Measurements from ENCODE around the gene ERLIN1.

The ERLIN1 gene

DNA sequence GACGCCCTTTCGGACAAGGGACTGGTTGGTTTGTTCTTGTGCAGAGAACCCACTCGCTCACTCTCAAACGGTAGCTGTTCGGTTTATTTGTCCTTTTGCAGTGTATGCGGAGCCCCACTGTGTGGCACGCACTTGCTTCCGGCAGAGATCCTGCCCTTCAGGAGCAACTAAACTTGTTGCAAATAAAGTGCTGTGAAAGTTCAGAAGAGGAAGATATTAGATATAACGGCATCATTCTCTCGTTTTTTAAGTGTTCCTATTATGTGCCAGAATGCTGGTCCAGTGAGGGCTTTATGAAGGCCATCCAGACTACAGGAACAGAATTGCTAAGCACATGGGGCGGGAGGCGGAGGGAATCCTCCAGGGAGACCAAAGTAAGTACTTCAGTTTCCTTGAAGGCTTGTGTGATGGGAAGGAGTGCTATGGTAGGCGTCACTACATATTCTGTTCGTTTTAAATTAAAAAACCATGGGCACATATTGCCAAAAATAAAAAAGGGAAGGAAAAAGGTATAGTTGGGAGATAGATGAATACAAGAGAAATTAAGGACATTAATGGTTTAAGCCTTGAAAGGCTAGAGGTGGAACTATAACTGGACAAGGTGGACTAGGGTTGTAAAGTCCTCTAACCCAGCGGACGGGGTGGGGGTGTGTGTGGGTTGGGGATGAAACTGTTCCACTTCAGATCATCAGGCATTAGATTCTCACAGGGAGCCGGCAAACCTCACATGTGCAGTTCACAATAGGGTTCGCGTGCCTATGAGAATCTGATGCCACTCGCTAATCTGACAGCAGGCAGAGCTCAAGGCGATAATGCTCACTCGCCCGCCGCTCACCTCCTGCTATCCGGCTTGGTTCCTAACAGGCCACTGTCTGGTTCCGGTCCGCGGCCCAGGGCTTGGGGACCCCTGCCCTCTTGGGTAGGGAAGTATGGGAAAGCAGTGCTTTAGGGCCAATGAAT, 704 bp upstream of the ERLIN1 start:
- in situ Hi-C loops (cut with MboI; ENCODE audit: low pct_unique_long_range_greater_than_20kb, low sequenced_read_pairs, unreplicated experiment): no loop called here
- no peak for DNase-seq (ENCODE audit: low spot score)
- no peak for TF ChIP-seq CTCF (IDR thresholded peaks at IDR 0.05; ENCODE audit: extremely low read depth, insufficient read depth, missing control alignments)

DNA sequence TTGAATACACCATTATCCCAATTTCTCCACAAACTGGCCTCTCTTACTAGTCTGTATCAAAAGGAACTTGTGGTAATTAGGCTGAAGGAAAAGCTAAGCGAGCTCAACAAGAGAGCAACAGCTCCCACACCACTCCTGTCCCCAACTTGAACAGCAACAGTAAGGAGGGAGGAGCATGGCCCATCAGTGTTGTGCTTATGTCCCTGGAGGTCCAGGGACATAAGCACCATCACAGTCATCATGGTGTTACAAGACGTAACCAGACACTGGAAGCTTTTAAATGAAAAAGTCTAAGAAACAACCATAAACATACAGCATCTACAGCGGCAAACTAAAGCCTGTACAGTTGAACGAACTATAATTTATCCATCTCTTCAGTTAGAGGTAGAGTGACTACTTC, 989 bp downstream of the ERLIN1 start:
- DNase-seq (ENCODE audit: low spot score): peak; percentile 41
- in situ Hi-C loops (cut with MboI; ENCODE audit: low pct_unique_long_range_greater_than_20kb, low sequenced_read_pairs, unreplicated experiment): no loop called here
- no peak for TF ChIP-seq CTCF (IDR thresholded peaks at IDR 0.05; ENCODE audit: extremely low read depth, insufficient read depth, missing control alignments)

GRCh38 chr10:100184426-100184825, 1.4 kb downstream of the ERLIN1 start:
- TF ChIP-seq CTCF (IDR thresholded peaks at IDR 0.05; ENCODE audit: extremely low read depth, insufficient read depth, missing control alignments): no peak
- no peak for DNase-seq (ENCODE audit: low spot score)
- in situ Hi-C loops (cut with MboI; ENCODE audit: low pct_unique_long_range_greater_than_20kb, low sequenced_read_pairs, unreplicated experiment): no loop called here

GRCh38 chr10:100183481-100183880, 2.3 kb downstream of the ERLIN1 start:
- in situ Hi-C loops (cut with MboI; ENCODE audit: low pct_unique_long_range_greater_than_20kb, low sequenced_read_pairs, unreplicated experiment): no loop called here
- DNase-seq (ENCODE audit: low spot score): no peak
- TF ChIP-seq CTCF (IDR thresholded peaks at IDR 0.05; ENCODE audit: extremely low read depth, insufficient read depth, missing control alignments): no peak

DNA sequence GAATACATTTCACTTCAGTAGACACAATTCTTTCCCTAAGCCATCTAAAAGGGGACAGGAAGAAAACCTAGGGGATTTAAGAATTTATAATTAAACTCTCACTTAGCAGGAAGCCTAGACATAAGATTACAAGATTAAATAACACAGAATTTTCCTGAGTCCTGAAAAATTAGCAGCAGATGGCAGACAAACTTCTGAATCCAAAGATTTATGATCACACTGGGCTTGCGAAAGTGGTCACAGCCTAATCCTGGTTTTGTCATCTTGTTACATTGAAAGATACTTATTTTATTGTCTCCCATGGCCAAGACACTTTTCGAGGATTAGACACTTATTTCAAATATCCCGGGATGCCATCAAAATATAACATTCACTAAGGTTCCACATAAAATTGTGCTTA, 2.9 kb downstream of the ERLIN1 start:
- in situ Hi-C loops (cut with MboI; ENCODE audit: low pct_unique_long_range_greater_than_20kb, low sequenced_read_pairs, unreplicated experiment): no loop called here
- TF ChIP-seq CTCF (IDR thresholded peaks at IDR 0.05; ENCODE audit: extremely low read depth, insufficient read depth, missing control alignments): no peak
- no peak for DNase-seq (ENCODE audit: low spot score)

GRCh38 chr10:100182281-100182680, 3.5 kb downstream of the ERLIN1 start:
- in situ Hi-C loops (cut with MboI; ENCODE audit: low pct_unique_long_range_greater_than_20kb, low sequenced_read_pairs, unreplicated experiment): no loop called here
- no peak for DNase-seq (ENCODE audit: low spot score)
- no peak for TF ChIP-seq CTCF (IDR thresholded peaks at IDR 0.05; ENCODE audit: extremely low read depth, insufficient read depth, missing control alignments)

All from GM13977 (cell line).